ENCODE measurements around the gene PIEZO2.

- TF ChIP-seq POLR2AphosphoS5 (IDR thresholded peaks at IDR 0.05; ENCODE audit: borderline replicate concordance, low read depth, low read length) (no peak), EZH2 (IDR thresholded peaks at IDR 0.05) (no peak), FOXP2 (optimal IDR thresholded peaks at IDR 0.05; ENCODE audit: control extremely low read depth, extremely low read length, insufficient read depth) (no peak)
Observed at GRCh38 chr18:10850840-10851239, 298.5 kb downstream of the PIEZO2 start.

All from SK-N-MC (cell line).